GM10248 (cell line): ENCODE data around the gene WBP2NL.

ENCODE experiments used
- CTCF ChIA-PET: fragments of 300-600 bp; sonication (Branson Sonifier 250); formaldehyde crosslinking; extraction: SDS; loops from one replicate; lab custom pipeline; 2021; ENCODE audit warnings: antibody characterized with exemption; lab: Yijun Ruan, JAX
- POLR2A ChIA-PET: fragments of 350-650 bp; sonication (Branson Sonifier 250); formaldehyde crosslinking; extraction: SDS; loops from one replicate; lab custom pipeline; 2020; ENCODE audit warnings: antibody characterized with exemption; lab: Yijun Ruan, JAX
- DNase-seq: peaks from one replicate; pipeline ENCODE4 v3.0.0; 2012; ENCODE audit errors: extremely low spot score
- CTCF ChIP-seq: IDR thresholded peaks from 2 replicates; pipeline ENCODE4 v1.5.1; 2012; ENCODE audit warnings: mild to moderate bottlenecking, low read depth; ENCODE audit errors: extremely low read depth, missing control alignments, control extremely low read depth

WBP2NL gene

DNA sequence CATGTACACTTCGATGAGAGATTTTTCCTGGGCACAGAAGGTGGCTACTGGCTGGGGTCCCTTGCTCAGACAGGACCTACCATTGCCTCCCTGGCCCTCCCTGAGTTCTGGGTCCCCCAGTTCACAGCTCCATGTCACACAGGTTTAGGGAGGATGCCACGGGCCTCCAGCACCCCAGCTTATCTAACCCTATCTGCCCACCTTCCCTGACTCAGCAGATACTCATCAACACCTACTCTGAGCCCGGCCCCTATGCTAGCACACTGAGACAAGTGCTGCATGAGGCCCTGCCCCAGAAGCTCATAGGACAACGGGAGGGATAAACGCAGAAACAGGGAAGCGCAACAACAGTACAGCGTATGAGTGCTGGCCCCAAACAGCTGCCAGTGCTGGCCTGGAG, 62.5 kb downstream of the WBP2NL start:
- TF ChIP-seq CTCF: no peak
- DNase-seq: no peak
- ChIA-PET POLR2A (no interaction called here), CTCF (interaction anchor here (1.3 to 1.4 kb wide), 3 partner anchors 9 to 103 kb away, joined by 3 to 4 read pairs (median 3); partner anchors contain the start of gene NAGA)

GRCh38 chr22:42062506-42063170, 64.0 kb downstream of the WBP2NL start:
- ChIA-PET CTCF (interaction anchor here (0.9 to 1.4 kb wide), 5 partner anchors 13 to 130 kb away, joined by 3 to 4 read pairs (median 3); no protein-coding TSS in a partner anchor), POLR2A (no interaction called here)
- TF ChIP-seq CTCF: no peak
- peak; percentile 14 for DNase-seq

- CTCF ChIA-PET: interaction anchor here (1.2 kb wide), 1 partner anchor 10 kb away, joined by 3 read pairs; no protein-coding TSS in a partner anchor
- no peak for TF ChIP-seq CTCF
- no peak for DNase-seq
- POLR2A ChIA-PET: no interaction called here
Measured at GRCh38 chr22:42064629-42065028, 66.0 kb downstream of the WBP2NL start.

DNA sequence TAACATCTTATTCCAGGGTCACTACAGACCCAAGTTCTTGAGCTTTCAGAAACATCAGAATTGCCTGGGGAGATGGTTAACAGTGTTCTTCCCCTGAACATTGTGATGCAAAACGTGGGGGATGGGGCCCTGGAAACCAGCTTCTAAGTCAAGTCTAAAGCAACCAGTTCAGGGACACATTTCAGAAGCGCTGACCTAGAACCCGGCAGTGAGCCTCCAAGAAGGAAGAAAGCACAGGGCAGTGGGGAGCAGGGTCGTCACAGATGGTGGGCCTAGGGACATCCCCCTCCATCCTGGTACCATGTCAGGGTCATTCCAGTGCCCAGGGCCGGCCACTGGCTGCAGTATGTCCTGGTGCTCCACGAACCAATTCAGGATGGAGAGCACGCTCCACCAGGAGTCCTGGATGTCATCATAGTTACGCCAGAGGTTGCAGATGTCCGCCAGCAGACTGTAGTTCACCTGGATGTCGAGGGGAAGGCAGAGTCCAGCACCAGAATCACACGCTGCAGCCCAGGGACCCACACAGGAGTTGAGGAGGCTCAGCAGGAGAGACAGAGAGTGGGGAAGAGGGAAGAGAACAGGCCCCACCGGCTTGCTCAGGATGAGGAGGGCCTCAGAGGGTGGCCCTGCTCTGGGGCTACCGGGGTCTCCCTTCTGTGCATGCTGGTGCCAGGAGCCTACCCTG, 67.0 kb downstream of the WBP2NL start:
- no peak for TF ChIP-seq CTCF
- CTCF ChIA-PET: interaction anchor here (1.2 kb wide), 1 partner anchor 11 kb away, joined by 3 read pairs; no protein-coding TSS in a partner anchor
- POLR2A ChIA-PET: no interaction called here
- DNase-seq: no peak

- no peak for DNase-seq
- ChIA-PET POLR2A (no interaction called here), CTCF (no interaction called here)
- no peak for TF ChIP-seq CTCF
Measured at GRCh38 chr22:42066126-42066761, 67.7 kb downstream of the WBP2NL start.

GRCh38 chr22:42066937-42067336, 68.3 kb downstream of the WBP2NL start:
- ChIA-PET CTCF (no interaction called here), POLR2A (no interaction called here)
- DNase-seq: no peak
- no peak for TF ChIP-seq CTCF
